ENCODE measurements around the gene ADI1. TPM values are rescaled to one million over a fixed set of nuclear protein-coding genes. Genes with fewer than 3 reads are reported as not detected.

The ADI1 gene
- total RNA-seq, 3 donors from 2014 or later = 47.2 to 81.3 (median 78.2) TPM

- H3K9me3 ChIP-seq = peaks cover 0 to 3% of the 10 kb centered on the region in 2 donors
- DNase-seq (ENCODE audit: low spot score in 2 of 2) = no peak
- H3K27me3 ChIP-seq = no peaks in the 10 kb centered on the region
- no peak overlapping the region for H3K4me3 ChIP-seq
- intact Hi-C loops (cut with DNase I; ENCODE audit: low total_unique reads) = no loop called here
- no peaks in the 10 kb centered on the region for H3K36me3 ChIP-seq
- TF ChIP-seq POLR2AphosphoS5 (IDR thresholded peaks at IDR 0.05) (no peak), CTCF (IDR thresholded peaks at IDR 0.05) (no peak), POLR2A (IDR thresholded peaks at IDR 0.05) (no peak)
- no peak overlapping the region for H3K27ac ChIP-seq
- H3K4me1 ChIP-seq = no peaks in the 10 kb centered on the region
These were observed 28.9 kb downstream of the ADI1 start for GRCh38 chr2:3490191-3491170.

- H3K36me3 ChIP-seq = no peaks in the 10 kb centered on the region
- no peaks in the 10 kb centered on the region for H3K4me1 ChIP-seq
- H3K27ac ChIP-seq = no peak overlapping the region
- no peak for DNase-seq (ENCODE audit: low spot score in 2 of 2)
- H3K4me3 ChIP-seq = no peak overlapping the region
- intact Hi-C loops (cut with DNase I; ENCODE audit: low total_unique reads) = no loop called here
- no peaks in the 10 kb centered on the region for H3K27me3 ChIP-seq
- H3K9me3 ChIP-seq = peaks cover 0 to 3% of the 10 kb centered on the region in 2 donors
- TF ChIP-seq POLR2A (IDR thresholded peaks at IDR 0.05) = no peak
These were observed 29.6 kb downstream of the ADI1 start for GRCh38 chr2:3489764-3490115.

- peak in 1 of 2 donors; percentile 2 for DNase-seq (ENCODE audit: low spot score in 2 of 2)
- H3K27ac ChIP-seq = no peak overlapping the region
- intact Hi-C loops (cut with DNase I; ENCODE audit: low total_unique reads) = no loop called here
These were observed 30.2 kb downstream of the ADI1 start for GRCh38 chr2:3488855-3489763.

GRCh38 chr2:3488061-3488531, 31.2 kb downstream of the ADI1 start:
- peaks cover 0 to 3% of the 10 kb centered on the region in 2 donors for H3K9me3 ChIP-seq
- no peak overlapping the region for H3K27ac ChIP-seq
- no peaks in the 10 kb centered on the region for H3K4me1 ChIP-seq
- H3K4me3 ChIP-seq = no peak overlapping the region
- H3K36me3 ChIP-seq = no peaks in the 10 kb centered on the region
- intact Hi-C loops (cut with DNase I; ENCODE audit: low total_unique reads) = no loop called here
- no peaks in the 10 kb centered on the region for H3K27me3 ChIP-seq
- TF ChIP-seq POLR2A (IDR thresholded peaks at IDR 0.05) (no peak), CTCF (IDR thresholded peaks at IDR 0.05) (no peak), POLR2AphosphoS5 (IDR thresholded peaks at IDR 0.05) (no peak)
- no peak for DNase-seq (ENCODE audit: low spot score in 2 of 2)

More at GRCh38 chr2:3488855-3489763, 30.2 kb downstream of the ADI1 start:
- no peaks in the 10 kb centered on the region for H3K27me3 ChIP-seq
- no peaks in the 10 kb centered on the region for H3K4me1 ChIP-seq
- no peak overlapping the region for H3K4me3 ChIP-seq
- TF ChIP-seq CTCF (IDR thresholded peaks at IDR 0.05) (no peak), POLR2A (IDR thresholded peaks at IDR 0.05) (no peak)
- no peaks in the 10 kb centered on the region for H3K36me3 ChIP-seq
- H3K9me3 ChIP-seq = peaks cover 0 to 3% of the 10 kb centered on the region in 2 donors

GRCh38 chr2:3487432-3487831, 31.9 kb downstream of the ADI1 start:
- peaks cover 0 to 3% of the 10 kb centered on the region in 2 donors for H3K9me3 ChIP-seq
- H3K36me3 ChIP-seq = no peaks in the 10 kb centered on the region
- peak overlapping the region in 1 of 2 donors; percentile 43 for H3K27ac ChIP-seq
- H3K4me3 ChIP-seq = no peak overlapping the region
- no peak for TF ChIP-seq POLR2AphosphoS5 (IDR thresholded peaks at IDR 0.05)
- TF ChIP-seq POLR2A (IDR thresholded peaks at IDR 0.05) = no peak
- no peak for TF ChIP-seq CTCF (IDR thresholded peaks at IDR 0.05)
- DNase-seq (ENCODE audit: low spot score in 2 of 2) = no peak
- H3K27me3 ChIP-seq = no peaks in the 10 kb centered on the region
- no peaks in the 10 kb centered on the region for H3K4me1 ChIP-seq
- intact Hi-C loops (cut with DNase I; ENCODE audit: low total_unique reads) = no loop called here

Data from breast epithelium (tissue), 4 donors.